ENCODE measurements around the gene SMIM44.

SMIM44 gene

GRCh38 chr19:3443840-3444694 is 39.2 kb downstream of the SMIM44 start:
- H3K4me1 ChIP-seq (ENCODE audit: insufficient read depth, poor library complexity, severe bottlenecking), result no peaks in the 10 kb centered on the region
- no peaks in the 10 kb centered on the region for H3K27me3 ChIP-seq (ENCODE audit: insufficient read depth, poor library complexity, severe bottlenecking)
- H3K4me3 ChIP-seq (ENCODE audit: severe bottlenecking), result no peak overlapping the region
- no peak overlapping the region for H3K27ac ChIP-seq (ENCODE audit: poor library complexity, severe bottlenecking)
- TF ChIP-seq, protein P1, sequence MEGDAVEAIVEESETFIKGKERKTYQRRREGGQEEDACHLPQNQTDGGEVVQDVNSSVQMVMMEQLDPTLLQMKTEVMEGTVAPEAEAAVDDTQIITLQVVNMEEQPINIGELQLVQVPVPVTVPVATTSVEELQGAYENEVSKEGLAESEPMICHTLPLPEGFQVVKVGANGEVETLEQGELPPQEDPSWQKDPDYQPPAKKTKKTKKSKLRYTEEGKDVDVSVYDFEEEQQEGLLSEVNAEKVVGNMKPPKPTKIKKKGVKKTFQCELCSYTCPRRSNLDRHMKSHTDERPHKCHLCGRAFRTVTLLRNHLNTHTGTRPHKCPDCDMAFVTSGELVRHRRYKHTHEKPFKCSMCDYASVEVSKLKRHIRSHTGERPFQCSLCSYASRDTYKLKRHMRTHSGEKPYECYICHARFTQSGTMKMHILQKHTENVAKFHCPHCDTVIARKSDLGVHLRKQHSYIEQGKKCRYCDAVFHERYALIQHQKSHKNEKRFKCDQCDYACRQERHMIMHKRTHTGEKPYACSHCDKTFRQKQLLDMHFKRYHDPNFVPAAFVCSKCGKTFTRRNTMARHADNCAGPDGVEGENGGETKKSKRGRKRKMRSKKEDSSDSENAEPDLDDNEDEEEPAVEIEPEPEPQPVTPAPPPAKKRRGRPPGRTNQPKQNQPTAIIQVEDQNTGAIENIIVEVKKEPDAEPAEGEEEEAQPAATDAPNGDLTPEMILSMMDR (IDR thresholded peaks at IDR 0.05; ENCODE audit: poor library complexity, severe bottlenecking), result no peak
- DNase-seq (ENCODE audit: low spot score) (no peak), ATAC-seq (ENCODE audit: low read depth) (no peak)
- no peaks in the 10 kb centered on the region for H3K9me3 ChIP-seq (ENCODE audit: severe bottlenecking)
- H3K36me3 ChIP-seq (ENCODE audit: low read depth), result peaks cover 42% of the 10 kb centered on the region

GRCh38 chr19:3442487-3443071 is 40.7 kb downstream of the SMIM44 start:
- Histone ChIP-seq H3K27me3 (ENCODE audit: insufficient read depth, poor library complexity, severe bottlenecking) (no peaks in the 10 kb centered on the region), H3K4me1 (ENCODE audit: insufficient read depth, poor library complexity, severe bottlenecking) (no peaks in the 10 kb centered on the region), H3K4me3 (ENCODE audit: severe bottlenecking) (no peak overlapping the region), H3K36me3 (ENCODE audit: low read depth) (peaks cover 46% of the 10 kb centered on the region), H3K9me3 (ENCODE audit: severe bottlenecking) (no peaks in the 10 kb centered on the region), H3K27ac (ENCODE audit: poor library complexity, severe bottlenecking) (no peak overlapping the region)
- ATAC-seq (ENCODE audit: low read depth) (no peak), DNase-seq (ENCODE audit: low spot score) (no peak)
- TF ChIP-seq, protein P1 (IDR thresholded peaks at IDR 0.05; ENCODE audit: poor library complexity, severe bottlenecking), result no peak

GRCh38 chr19:3441986-3442329 is 41.3 kb downstream of the SMIM44 start:
- H3K4me3 ChIP-seq (ENCODE audit: severe bottlenecking), result no peak overlapping the region
- H3K9me3 ChIP-seq (ENCODE audit: severe bottlenecking), result no peaks in the 10 kb centered on the region
- TF ChIP-seq, protein P1 (IDR thresholded peaks at IDR 0.05; ENCODE audit: poor library complexity, severe bottlenecking), result no peak
- ATAC-seq (ENCODE audit: low read depth) (no peak), DNase-seq (ENCODE audit: low spot score) (no peak)
- no peaks in the 10 kb centered on the region for H3K27me3 ChIP-seq (ENCODE audit: insufficient read depth, poor library complexity, severe bottlenecking)
- H3K27ac ChIP-seq (ENCODE audit: poor library complexity, severe bottlenecking), result no peak overlapping the region
- H3K4me1 ChIP-seq (ENCODE audit: insufficient read depth, poor library complexity, severe bottlenecking), result no peaks in the 10 kb centered on the region
- H3K36me3 ChIP-seq (ENCODE audit: low read depth), result peaks cover 50% of the 10 kb centered on the region

GRCh38 chr19:3441089-3441985 is 41.9 kb downstream of the SMIM44 start:
- H3K36me3 ChIP-seq (ENCODE audit: low read depth), result peaks cover 54% of the 10 kb centered on the region
- no peaks in the 10 kb centered on the region for H3K27me3 ChIP-seq (ENCODE audit: insufficient read depth, poor library complexity, severe bottlenecking)
- H3K27ac ChIP-seq (ENCODE audit: poor library complexity, severe bottlenecking), result no peak overlapping the region

More at GRCh38 chr19:3441089-3441985, 41.9 kb downstream of the SMIM44 start:
- no peaks in the 10 kb centered on the region for H3K4me1 ChIP-seq (ENCODE audit: insufficient read depth, poor library complexity, severe bottlenecking)
- DNase-seq (ENCODE audit: low spot score) (no peak), ATAC-seq (ENCODE audit: low read depth) (no peak)
- H3K9me3 ChIP-seq (ENCODE audit: severe bottlenecking), result no peaks in the 10 kb centered on the region
- no peak overlapping the region for H3K4me3 ChIP-seq (ENCODE audit: severe bottlenecking)
- TF ChIP-seq, protein P1 (IDR thresholded peaks at IDR 0.05; ENCODE audit: poor library complexity, severe bottlenecking), result no peak

Data from RWPE2 (cell line).